ENCODE measurements around the gene ZBTB21.

The ZBTB21 gene

GRCh38 chr21:42041246-42041645 lies 31.1 kb upstream of the ZBTB21 start:
- no peak for ATAC-seq
- TF ChIP-seq POU6F1 (CRISPR knock-in tag; IDR thresholded peaks at IDR 0.05; ENCODE audit: borderline replicate concordance, low read depth) (no peak), PPARA (CRISPR knock-in tag; IDR thresholded peaks at IDR 0.05; ENCODE audit: borderline replicate concordance) (no peak), ZFP30 (CRISPR knock-in tag; IDR thresholded peaks at IDR 0.05) (no peak), ARNTL (CRISPR knock-in tag; IDR thresholded peaks at IDR 0.05; ENCODE audit: borderline replicate concordance, low read depth) (no peak), SNAI2 (CRISPR knock-in tag; IDR thresholded peaks at IDR 0.05) (no peak), BACH2 (CRISPR knock-in tag; IDR thresholded peaks at IDR 0.05; ENCODE audit: borderline replicate concordance) (no peak), RARB (CRISPR knock-in tag; IDR thresholded peaks at IDR 0.05) (no peak), ZNF70 (CRISPR knock-in tag; IDR thresholded peaks at IDR 0.05) (no peak), ISL1 (CRISPR knock-in tag; IDR thresholded peaks at IDR 0.05) (no peak), ZNF8 (CRISPR knock-in tag; IDR thresholded peaks at IDR 0.05) (no peak), ZC3H10 (CRISPR knock-in tag; IDR thresholded peaks at IDR 0.05) (no peak), TSHZ2 (CRISPR knock-in tag; IDR thresholded peaks at IDR 0.05) (no peak), CREB5 (CRISPR knock-in tag; IDR thresholded peaks at IDR 0.05; ENCODE audit: low read depth) (no peak), CSDC2 (CRISPR knock-in tag; IDR thresholded peaks at IDR 0.05) (no peak), ESRRG (CRISPR knock-in tag; IDR thresholded peaks at IDR 0.05) (no peak), TCF4 (CRISPR knock-in tag; IDR thresholded peaks at IDR 0.05; ENCODE audit: borderline replicate concordance) (no peak), OSR1 (CRISPR knock-in tag; IDR thresholded peaks at IDR 0.05) (no peak), ZFP3 (CRISPR knock-in tag; IDR thresholded peaks at IDR 0.05) (no peak), CSRNP3 (CRISPR knock-in tag; IDR thresholded peaks at IDR 0.05) (no peak)

GRCh38 chr21:42040411-42041180 lies 30.4 kb upstream of the ZBTB21 start:
- TF ChIP-seq RARB (CRISPR knock-in tag; IDR thresholded peaks at IDR 0.05) (no peak), ZNF8 (CRISPR knock-in tag; IDR thresholded peaks at IDR 0.05) (no peak), TOX (CRISPR knock-in tag; IDR thresholded peaks at IDR 0.05; ENCODE audit: borderline replicate concordance) (no peak), CSRNP3 (CRISPR knock-in tag; IDR thresholded peaks at IDR 0.05) (no peak), SNAI2 (CRISPR knock-in tag; IDR thresholded peaks at IDR 0.05) (no peak), ARNTL (CRISPR knock-in tag; IDR thresholded peaks at IDR 0.05; ENCODE audit: borderline replicate concordance, low read depth) (no peak), TSHZ2 (CRISPR knock-in tag; IDR thresholded peaks at IDR 0.05) (no peak)
- ATAC-seq = peak; percentile 95
